22Rv1 (cell line): ENCODE results near the gene ADGRB3.
"Not testable (repeated sequence)": the region's sequence is repeated elsewhere in the genome, so short reads cannot be mapped to it uniquely, and the experiment has no call there.

ENCODE experiments used
- H3K27ac ChIP-seq: fragments of 450-650 bp; 2 replicates; pipeline ENCODE4 v1.5.1; 2017
- CTCF ChIP-seq: fragments of 450-650 bp; IDR thresholded peaks from 2 replicates; pipeline ENCODE4 v1.5.1; 2017; ENCODE audit warnings: mild to moderate bottlenecking
- ZFX ChIP-seq: fragments of 450-650 bp; IDR thresholded peaks from 2 replicates; pipeline ENCODE4 v1.6.1; 2017; ENCODE audit warnings: antibody characterized with exemption, borderline replicate concordance

The ADGRB3 gene

GRCh38 chr6:68911334-68911733 is 276.3 kb downstream of the ADGRB3 start:
- TF ChIP-seq CTCF: no peak
- no peak for TF ChIP-seq ZFX
- no peak overlapping the region for H3K27ac ChIP-seq

- H3K27ac ChIP-seq: no peak overlapping the region
- TF ChIP-seq ZFX (no peak), CTCF (no peak)
These were observed 276.7 kb downstream of the ADGRB3 start for GRCh38 chr6:68911811-68912210.

GRCh38 chr6:68912805-68913204 is 277.7 kb downstream of the ADGRB3 start:
- not testable (repeated sequence) for H3K27ac ChIP-seq

GRCh38 chr6:68915586-68915985 is 280.5 kb downstream of the ADGRB3 start:
- H3K27ac ChIP-seq: no peak overlapping the region
- no peak for TF ChIP-seq ZFX
- no peak for TF ChIP-seq CTCF

GRCh38 chr6:68919537-68919936 is 284.5 kb downstream of the ADGRB3 start:
- TF ChIP-seq ZFX: no peak
- TF ChIP-seq CTCF: no peak
- no peak overlapping the region for H3K27ac ChIP-seq

- H3K27ac ChIP-seq: no peak overlapping the region
- TF ChIP-seq CTCF (no peak), ZFX (no peak)
These were observed 306.3 kb downstream of the ADGRB3 start for GRCh38 chr6:68941345-68941744.

- no peak overlapping the region for H3K27ac ChIP-seq
- no peak for TF ChIP-seq CTCF
- no peak for TF ChIP-seq ZFX
These were observed 312.6 kb downstream of the ADGRB3 start for GRCh38 chr6:68947721-68948120.

GRCh38 chr6:68951270-68951669 is 316.2 kb downstream of the ADGRB3 start:
- TF ChIP-seq ZFX (no peak), CTCF (no peak)
- H3K27ac ChIP-seq: no peak overlapping the region
